GM19468 (cell line): ENCODE measurements around the gene VWA5B2.

ENCODE experiments used
- ATAC-seq: cut with Tn5 transposase; IDR thresholded peaks from one replicate; pipeline ENCODE4 v1.9.1; 2021; ENCODE audit warnings: mild to moderate bottlenecking, moderate library complexity, moderate number of reproducible peaks; ENCODE audit not compliant: unreplicated experiment; ENCODE audit errors: extremely low read depth

Gene VWA5B2

GRCh38 chr3:184240384-184241140 is 11.2 kb downstream of the VWA5B2 start:
- no peak for ATAC-seq

DNA sequence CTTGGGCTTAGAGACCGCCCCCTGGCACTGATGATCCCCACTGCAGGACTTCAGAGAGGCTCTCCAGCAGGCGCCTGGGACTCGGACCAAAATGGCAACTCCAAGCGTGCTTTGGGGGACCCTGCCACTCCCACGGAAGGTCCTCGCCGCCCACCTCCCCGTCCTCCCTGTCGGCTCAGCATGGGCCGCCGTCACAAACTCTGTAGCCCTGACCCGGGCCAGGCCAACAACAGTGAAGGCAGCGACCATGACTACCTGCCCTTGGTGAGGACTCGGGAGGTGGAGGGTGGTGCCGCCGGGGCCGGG is 11.7 kb downstream of the VWA5B2 start:
- ATAC-seq, result no peak

DNA sequence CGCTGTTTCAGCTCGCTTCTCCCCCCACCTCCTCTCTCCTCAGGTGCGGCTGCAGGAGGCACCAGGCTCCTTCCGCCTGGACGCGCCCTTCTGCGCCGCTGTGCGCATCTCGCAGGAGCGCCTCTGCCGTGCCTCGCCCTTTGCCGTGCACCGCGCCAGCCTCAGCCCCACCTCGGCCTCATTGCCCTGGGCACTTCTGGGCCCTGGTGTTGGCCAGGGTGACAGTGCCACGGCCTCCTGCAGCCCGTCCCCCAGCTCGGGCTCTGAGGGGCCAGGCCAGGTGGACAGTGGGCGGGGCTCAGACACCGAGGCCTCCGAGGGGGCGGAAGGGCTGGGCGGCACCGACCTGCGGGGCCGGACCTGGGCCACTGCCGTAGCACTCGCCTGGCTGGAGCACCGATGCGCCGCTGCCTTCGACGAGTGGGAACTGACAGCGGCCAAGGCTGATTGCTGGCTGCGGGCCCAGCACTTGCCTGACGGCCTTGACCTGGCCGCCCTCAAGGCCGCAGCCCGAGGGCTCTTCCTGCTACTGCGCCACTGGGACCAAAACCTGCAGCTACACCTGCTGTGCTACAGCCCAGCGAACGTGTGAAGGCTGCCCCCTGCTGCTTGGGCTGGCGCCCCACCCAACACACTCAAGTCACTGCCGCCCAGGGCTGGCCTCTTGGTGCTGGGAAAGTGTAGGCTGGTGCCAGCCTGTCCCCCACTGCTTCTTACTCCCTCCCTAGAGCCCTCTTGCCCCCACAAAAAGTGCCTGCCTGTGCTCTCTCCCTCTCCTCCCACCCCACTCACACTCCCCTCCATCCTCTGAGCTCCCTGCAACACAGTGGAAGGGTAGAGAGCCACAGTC is 12.3 kb downstream of the VWA5B2 start:
- no peak for ATAC-seq

DNA sequence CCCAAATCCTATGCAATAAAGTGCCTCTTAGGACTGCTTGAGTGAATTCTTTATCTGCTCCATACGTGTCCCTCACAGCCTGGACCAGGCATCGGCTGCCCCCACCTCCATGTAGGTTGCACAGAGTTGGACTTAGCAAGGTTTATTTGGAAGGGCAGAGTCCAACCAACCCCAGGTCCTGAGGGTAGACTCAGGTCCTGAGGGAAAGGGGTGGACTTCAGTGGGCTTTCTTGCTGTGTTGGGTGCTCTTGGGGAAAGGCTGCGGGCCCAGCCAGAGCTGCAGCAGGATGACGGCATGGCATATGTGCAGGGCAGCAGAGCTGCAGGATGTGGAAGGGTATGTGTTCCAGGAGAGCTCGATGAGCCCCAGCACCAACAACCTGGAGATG is 12.9 kb downstream of the VWA5B2 start:
- ATAC-seq, result no peak

GRCh38 chr3:184248454-184249411 is 19.3 kb downstream of the VWA5B2 start, which contains the start of gene ALG3:
Gene ALG3 (minus strand): TSS chr3:184248962. CDS start chr3:184248940, 22 bp downstream.
- ATAC-seq, result no peak

GRCh38 chr3:184249412-184250166 is 20.2 kb downstream of the VWA5B2 start, which contains the start of gene EEF1AKMT4:
Gene EEF1AKMT4 (plus strand): TSS chr3:184249672. CDS start chr3:184249695, 23 bp downstream.
- peak; percentile 84 for ATAC-seq

GRCh38 chr3:184250167-184250828 is 20.9 kb downstream of the VWA5B2 start:
- peak; percentile 30 for ATAC-seq

DNA sequence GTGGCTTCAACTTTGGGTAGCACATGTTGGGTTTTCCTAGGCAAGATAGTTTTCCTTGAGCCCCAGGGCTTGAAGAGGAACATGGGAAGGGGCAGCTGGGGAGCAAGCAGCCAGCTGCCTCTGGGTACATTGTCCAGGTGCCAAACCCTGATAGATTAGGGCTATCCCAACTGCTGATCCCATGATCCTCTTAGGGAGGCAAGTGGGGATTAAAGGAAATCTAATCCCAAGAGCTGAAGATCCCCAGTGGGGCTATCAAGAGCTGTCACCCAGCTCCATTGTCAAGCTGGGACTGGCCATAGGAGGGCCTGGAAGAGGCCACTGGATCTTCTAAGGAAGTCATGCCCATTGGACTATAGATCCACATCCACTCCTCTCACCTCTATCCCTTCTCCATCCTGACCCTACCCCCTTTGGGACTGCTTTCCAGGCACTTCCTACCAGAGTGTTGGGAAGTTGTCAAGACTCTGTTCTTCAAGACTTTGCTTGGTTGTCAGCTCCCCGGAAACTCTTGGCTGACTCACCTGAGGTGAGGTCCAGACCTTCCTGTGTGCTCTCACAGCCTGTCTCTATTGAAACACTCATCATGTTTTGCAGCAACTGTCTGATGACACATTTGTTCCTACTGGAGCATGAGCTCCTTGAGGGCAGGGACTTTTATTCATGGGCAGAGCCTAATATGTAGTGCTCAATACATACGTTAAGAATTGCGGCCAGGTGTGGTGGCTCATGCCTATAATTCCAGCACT is 26.1 kb downstream of the VWA5B2 start:
- ATAC-seq, result no peak

DNA sequence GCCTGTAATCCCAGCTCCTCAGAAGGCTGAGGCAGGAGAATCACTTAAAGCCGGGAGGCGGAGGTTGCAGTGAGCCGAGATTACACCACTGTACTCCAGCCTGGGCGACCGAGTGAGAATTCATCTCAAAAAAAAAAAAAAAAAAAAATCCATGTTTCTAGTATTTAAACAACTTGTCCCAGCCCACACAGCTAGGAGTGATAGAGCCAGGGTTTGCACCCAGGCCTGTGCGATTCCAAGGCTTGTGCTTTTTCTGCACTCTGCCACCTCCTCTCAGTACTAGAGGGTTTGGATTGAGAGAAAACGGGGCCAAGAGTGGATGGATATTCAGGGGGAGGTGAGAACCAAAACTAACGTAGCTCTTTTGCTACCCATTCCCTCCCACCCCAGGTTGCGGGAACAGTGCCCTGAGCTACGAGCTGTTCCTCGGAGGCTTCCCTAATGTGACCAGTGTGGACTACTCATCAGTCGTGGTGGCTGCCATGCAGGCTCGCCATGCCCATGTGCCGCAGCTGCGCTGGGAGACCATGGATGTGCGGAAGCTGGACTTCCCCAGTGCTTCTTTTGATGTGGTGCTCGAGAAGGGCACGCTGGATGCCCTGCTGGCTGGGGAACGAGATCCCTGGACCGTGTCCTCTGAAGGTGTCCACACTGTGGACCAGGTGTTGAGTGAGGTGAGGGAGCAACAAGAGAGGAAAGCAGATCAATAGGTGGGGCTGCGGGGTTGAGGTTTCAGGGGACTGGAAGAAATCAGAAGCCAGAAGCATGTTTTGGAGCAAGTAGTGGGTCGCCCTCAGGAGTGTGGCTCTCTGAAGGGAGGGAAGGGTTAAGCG is 27.9 kb downstream of the VWA5B2 start:
- no peak for ATAC-seq

- no peak for ATAC-seq
These were observed 29.5 kb downstream of the VWA5B2 start for GRCh38 chr3:184258926-184259325.

DNA sequence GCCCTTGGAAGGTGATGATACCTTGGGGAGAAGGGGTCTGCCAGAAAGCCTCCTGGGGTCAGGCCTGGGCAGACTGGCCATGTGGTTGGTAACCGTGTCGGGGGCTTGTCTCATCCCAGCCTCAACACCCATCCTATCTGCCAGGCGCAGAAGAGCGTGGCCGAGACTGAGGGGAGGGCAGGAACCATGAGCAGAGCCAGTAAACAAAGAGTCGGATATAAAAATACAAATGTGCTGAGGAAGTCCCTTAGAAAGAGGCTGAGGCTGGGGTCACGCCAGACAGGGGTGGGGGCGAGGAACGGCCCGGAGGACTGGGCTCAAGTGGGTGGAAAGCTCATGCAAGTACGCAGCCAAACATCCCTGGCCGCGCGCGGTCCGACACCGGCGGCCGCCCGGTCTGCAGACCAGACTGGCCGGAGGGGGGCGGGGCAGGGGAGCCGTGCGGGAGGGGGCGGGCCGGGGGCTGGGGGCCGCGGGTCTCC is 30.1 kb downstream of the VWA5B2 start:
- no peak for ATAC-seq

DNA sequence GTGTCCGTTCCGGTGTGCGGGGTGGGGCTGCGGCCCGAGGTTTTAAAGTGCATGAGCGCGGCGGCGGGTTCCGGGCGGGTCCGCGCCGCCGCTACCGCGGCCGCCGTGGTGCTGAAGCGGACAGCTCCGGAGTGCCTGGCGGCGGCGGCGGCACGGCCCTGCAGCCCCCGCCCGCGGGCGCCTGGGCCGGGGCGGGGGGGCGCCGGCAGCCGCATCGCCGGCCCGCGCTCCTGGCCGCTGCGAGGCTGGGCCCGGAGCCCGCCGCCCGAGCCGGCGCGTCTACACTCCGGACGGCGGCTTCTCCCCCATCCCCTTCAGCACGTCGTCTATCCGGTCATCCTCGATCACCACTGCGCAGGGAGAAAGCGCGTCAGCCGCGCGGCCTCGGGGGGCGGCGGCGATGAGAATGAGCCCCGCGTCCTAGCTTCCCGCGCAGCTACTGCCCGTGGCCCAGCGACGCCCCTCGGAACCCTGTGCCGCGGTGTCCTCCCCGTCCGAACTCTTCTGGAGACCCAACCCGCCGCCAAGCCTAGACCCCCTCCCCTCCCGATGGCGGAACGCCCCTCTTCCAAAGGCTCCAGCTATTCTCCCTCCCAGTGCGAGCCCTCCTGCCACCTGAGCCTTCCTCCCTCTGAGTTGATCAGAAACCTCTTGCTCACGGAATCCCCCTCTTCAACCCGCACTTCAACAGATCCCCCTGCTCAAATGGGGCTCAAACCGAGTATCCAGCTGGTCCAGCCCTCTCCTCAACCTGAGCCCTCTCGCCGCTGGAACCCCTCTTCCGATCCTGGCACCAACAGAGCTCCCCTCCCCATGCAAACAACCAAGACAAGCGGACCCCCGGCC is 30.7 kb downstream of the VWA5B2 start:
- no peak for ATAC-seq

GRCh38 chr3:184260724-184261269 is 31.4 kb downstream of the VWA5B2 start:
- no peak for ATAC-seq

- no peak for ATAC-seq
These were observed 32.0 kb downstream of the VWA5B2 start, which contains the start of gene CAMK2N2 for GRCh38 chr3:184261270-184261853. Gene CAMK2N2 (minus strand): TSS chr3:184261553. CDS start chr3:184261285, 268 bp downstream.

DNA sequence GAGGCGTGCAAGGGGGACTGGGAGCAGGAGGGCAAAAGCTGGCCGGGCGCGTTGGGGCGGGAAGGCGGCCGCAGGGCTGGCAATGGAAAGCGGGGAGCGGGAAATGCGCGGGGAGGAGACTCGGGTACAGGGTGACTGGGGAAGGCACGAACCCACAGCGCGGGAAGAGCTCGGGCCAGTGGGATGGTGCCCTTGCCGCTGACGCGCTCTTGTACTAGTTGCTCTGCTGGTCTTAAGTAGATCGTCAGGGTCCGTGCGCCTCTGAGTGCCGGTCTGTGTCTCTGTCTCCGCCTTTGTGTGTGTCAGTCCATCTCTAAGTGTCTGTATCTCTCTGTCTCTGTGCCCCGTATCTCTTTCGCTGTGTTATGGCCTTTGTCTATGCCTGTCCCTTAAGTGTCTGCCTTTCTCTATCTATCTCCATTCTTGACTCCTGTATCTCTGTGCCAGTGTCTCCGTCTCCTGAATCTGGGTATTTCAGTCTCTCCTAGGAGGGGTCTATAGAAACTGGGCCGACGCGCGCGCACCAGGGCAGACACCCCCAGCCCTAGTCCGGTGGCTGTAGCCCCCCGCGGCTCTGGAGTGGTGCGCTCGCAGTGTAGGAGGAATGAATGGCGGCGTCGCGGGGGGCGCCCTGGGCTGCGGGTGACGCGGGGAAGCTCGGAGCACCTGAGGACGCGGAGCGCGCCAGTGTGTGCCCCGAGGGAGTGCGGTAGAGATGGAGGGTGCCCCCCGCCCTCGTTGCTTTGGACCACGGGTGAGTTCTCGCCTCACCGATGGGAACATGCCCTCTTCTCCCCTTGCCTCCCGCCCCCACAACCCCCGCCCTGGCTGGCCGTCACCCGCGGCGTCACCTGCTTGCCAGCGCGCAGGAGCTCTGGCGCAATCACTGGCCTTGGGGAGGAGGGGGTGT is 32.7 kb downstream of the VWA5B2 start:
- ATAC-seq, result no peak
